ENCODE results near the gene HNRNPDL. TPM values are rescaled to one million over a fixed set of nuclear protein-coding genes. Genes with fewer than 3 reads are reported as not detected.
A peak's percentile ranks its signal among the peaks of the same experiment; 100 is the strongest.

Gene HNRNPDL
- total and polyA plus RNA-seq, 2 of the 13 experiments (the other 11 are each of a cell fraction or from before 2014, with no cell fraction given), result 167 to 414 TPM

DNA sequence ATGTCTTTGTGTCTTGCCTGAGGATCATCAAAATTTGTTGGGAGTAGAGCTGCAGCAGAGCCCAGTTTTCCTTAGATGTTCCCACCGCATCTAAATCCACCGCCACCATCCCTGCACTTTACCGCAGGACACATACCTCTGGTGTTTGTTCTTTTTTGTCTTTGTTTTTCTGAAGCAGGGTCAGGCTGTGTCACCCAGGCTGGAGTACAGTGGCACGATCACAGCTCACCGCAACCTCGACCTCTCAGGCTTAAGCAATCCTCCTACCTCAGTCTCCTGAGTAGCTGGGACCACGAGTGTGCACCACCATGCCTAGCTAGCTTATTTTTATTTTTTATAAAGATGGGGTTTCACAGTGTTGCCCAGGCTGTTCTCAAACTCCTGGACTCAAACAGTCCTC lies 4.7 kb upstream of the HNRNPDL start (continued):
- TF ChIP-seq, protein P1, sequence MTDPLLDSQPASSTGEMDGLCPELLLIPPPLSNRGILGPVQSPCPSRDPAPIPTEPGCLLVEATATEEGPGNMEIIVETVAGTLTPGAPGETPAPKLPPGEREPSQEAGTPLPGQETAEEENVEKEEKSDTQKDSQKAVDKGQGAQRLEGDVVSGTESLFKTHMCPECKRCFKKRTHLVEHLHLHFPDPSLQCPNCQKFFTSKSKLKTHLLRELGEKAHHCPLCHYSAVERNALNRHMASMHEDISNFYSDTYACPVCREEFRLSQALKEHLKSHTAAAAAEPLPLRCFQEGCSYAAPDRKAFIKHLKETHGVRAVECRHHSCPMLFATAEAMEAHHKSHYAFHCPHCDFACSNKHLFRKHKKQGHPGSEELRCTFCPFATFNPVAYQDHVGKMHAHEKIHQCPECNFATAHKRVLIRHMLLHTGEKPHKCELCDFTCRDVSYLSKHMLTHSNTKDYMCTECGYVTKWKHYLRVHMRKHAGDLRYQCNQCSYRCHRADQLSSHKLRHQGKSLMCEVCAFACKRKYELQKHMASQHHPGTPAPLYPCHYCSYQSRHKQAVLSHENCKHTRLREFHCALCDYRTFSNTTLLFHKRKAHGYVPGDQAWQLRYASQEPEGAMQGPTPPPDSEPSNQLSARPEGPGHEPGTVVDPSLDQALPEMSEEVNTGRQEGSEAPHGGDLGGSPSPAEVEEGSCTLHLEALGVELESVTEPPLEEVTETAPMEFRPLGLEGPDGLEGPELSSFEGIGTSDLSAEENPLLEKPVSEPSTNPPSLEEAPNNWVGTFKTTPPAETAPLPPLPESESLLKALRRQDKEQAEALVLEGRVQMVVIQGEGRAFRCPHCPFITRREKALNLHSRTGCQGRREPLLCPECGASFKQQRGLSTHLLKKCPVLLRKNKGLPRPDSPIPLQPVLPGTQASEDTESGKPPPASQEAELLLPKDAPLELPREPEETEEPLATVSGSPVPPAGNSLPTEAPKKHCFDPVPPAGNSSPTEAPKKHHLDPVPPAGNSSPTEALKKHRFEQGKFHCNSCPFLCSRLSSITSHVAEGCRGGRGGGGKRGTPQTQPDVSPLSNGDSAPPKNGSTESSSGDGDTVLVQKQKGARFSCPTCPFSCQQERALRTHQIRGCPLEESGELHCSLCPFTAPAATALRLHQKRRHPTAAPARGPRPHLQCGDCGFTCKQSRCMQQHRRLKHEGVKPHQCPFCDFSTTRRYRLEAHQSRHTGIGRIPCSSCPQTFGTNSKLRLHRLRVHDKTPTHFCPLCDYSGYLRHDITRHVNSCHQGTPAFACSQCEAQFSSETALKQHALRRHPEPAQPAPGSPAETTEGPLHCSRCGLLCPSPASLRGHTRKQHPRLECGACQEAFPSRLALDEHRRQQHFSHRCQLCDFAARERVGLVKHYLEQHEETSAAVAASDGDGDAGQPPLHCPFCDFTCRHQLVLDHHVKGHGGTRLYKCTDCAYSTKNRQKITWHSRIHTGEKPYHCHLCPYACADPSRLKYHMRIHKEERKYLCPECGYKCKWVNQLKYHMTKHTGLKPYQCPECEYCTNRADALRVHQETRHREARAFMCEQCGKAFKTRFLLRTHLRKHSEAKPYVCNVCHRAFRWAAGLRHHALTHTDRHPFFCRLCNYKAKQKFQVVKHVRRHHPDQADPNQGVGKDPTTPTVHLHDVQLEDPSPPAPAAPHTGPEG (CRISPR knock-in tag; IDR thresholded peaks at IDR 0.05), result no peak
- TF ChIP-seq ZFP37 (CRISPR knock-in tag; IDR thresholded peaks at IDR 0.05; ENCODE audit: borderline replicate concordance), result no peak
- no peak for TF ChIP-seq MIER2 (CRISPR knock-in tag; IDR thresholded peaks at IDR 0.05)
- TF ChIP-seq YY1 (IDR thresholded peaks at IDR 0.05; ENCODE audit: insufficient read depth, insufficient replicate concordance, low read depth, low read length), result no peak
- no peak for TF ChIP-seq HOXA9 (CRISPR knock-in tag; IDR thresholded peaks at IDR 0.05; ENCODE audit: borderline replicate concordance)
- peak; percentile 48; the same call in 1 of the 2 replicates for TF ChIP-seq FOXA3 (CRISPR knock-in tag; IDR thresholded peaks at IDR 0.05)
- peak; percentile 71 to 77; a peak in 3 of 4 replicates for TF ChIP-seq NR2F1 (CRISPR knock-in tag; IDR thresholded peaks at IDR 0.05)
- no peak for TF ChIP-seq ZNF672 (CRISPR knock-in tag; IDR thresholded peaks at IDR 0.05)
- peak; percentile 21; the same call in 1 of the 2 replicates for TF ChIP-seq ZMYM4 (CRISPR knock-in tag; IDR thresholded peaks at IDR 0.05)
- TF ChIP-seq RCOR2 (CRISPR knock-in tag; IDR thresholded peaks at IDR 0.05), result 0 out of 2 replicates have a peak, but pooled peaks have one; percentile 24
- TF ChIP-seq, protein P2, sequence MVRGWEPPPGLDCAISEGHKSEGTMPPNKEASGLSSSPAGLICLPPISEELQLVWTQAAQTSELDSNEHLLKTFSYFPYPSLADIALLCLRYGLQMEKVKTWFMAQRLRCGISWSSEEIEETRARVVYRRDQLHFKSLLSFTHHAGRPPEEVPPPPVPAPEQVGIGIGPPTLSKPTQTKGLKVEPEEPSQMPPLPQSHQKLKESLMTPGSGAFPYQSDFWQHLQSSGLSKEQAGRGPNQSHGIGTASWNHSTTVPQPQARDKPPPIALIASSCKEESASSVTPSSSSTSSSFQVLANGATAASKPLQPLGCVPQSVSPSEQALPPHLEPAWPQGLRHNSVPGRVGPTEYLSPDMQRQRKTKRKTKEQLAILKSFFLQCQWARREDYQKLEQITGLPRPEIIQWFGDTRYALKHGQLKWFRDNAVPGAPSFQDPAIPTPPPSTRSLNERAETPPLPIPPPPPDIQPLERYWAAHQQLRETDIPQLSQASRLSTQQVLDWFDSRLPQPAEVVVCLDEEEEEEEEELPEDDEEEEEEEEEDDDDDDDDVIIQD (CRISPR knock-in tag; IDR thresholded peaks at IDR 0.05; ENCODE audit: low read depth), result 0 out of 2 replicates have a peak, but pooled peaks have one; percentile 31
- TF ChIP-seq, protein P3, sequence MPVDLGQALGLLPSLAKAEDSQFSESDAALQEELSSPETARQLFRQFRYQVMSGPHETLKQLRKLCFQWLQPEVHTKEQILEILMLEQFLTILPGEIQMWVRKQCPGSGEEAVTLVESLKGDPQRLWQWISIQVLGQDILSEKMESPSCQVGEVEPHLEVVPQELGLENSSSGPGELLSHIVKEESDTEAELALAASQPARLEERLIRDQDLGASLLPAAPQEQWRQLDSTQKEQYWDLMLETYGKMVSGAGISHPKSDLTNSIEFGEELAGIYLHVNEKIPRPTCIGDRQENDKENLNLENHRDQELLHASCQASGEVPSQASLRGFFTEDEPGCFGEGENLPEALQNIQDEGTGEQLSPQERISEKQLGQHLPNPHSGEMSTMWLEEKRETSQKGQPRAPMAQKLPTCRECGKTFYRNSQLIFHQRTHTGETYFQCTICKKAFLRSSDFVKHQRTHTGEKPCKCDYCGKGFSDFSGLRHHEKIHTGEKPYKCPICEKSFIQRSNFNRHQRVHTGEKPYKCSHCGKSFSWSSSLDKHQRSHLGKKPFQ (CRISPR knock-in tag; IDR thresholded peaks at IDR 0.05; ENCODE audit: insufficient replicate concordance), result no peak
- no peak for TF ChIP-seq POLR2AphosphoS5 (IDR thresholded peaks at IDR 0.05; ENCODE audit: low read depth, low read length)
- TF ChIP-seq ZNF430 (CRISPR knock-in tag; IDR thresholded peaks at IDR 0.05), result 0 out of 2 replicates have a peak, but pooled peaks have one; percentile 23
- no peak for TF ChIP-seq ZNF776 (CRISPR knock-in tag; IDR thresholded peaks at IDR 0.05)
- TF ChIP-seq FOXK1 (CRISPR knock-in tag; IDR thresholded peaks at IDR 0.05; ENCODE audit: borderline replicate concordance, low read depth), result peak; percentile 45; the same call in 1 of the 2 replicates
- TF ChIP-seq, protein P4, sequence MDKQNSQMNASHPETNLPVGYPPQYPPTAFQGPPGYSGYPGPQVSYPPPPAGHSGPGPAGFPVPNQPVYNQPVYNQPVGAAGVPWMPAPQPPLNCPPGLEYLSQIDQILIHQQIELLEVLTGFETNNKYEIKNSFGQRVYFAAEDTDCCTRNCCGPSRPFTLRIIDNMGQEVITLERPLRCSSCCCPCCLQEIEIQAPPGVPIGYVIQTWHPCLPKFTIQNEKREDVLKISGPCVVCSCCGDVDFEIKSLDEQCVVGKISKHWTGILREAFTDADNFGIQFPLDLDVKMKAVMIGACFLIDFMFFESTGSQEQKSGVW (CRISPR knock-in tag; IDR thresholded peaks at IDR 0.05; ENCODE audit: borderline replicate concordance), result no peak
- TF ChIP-seq, protein P5, sequence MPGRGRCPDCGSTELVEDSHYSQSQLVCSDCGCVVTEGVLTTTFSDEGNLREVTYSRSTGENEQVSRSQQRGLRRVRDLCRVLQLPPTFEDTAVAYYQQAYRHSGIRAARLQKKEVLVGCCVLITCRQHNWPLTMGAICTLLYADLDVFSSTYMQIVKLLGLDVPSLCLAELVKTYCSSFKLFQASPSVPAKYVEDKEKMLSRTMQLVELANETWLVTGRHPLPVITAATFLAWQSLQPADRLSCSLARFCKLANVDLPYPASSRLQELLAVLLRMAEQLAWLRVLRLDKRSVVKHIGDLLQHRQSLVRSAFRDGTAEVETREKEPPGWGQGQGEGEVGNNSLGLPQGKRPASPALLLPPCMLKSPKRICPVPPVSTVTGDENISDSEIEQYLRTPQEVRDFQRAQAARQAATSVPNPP (CRISPR knock-in tag; IDR thresholded peaks at IDR 0.05), result no peak
